Keratinocyte (primary cell): Measurements from ENCODE around the gene LHX4.

Source experiments
- EZH2 ChIP-seq: IDR thresholded peaks from one replicate; pipeline ENCODE4 v1.6.1; 2012; ENCODE audit warnings: inconsistent platforms, mild to moderate bottlenecking, low read length, moderate library complexity
- TF ChIP-seq, protein P1 (sequence below), 3 experiments: IDR thresholded peaks in 1 of 3; conservative IDR thresholded peaks in 1 of 3; optimal IDR thresholded peaks in 1 of 3; 2 replicates in 2 of 3; 3 replicates in 1 of 3; pipeline versions ENCODE3 to v1.5.1; 2011; ENCODE audit warnings: low read length in 3 of 3, mild to moderate bottlenecking in 3 of 3, moderate library complexity in 2 of 3, control low read depth in 1 of 3, inconsistent platforms in 1 of 3; ENCODE audit not compliant: insufficient read depth in 2 of 3; ENCODE audit errors: extremely low read depth in 1 of 3

DNA sequence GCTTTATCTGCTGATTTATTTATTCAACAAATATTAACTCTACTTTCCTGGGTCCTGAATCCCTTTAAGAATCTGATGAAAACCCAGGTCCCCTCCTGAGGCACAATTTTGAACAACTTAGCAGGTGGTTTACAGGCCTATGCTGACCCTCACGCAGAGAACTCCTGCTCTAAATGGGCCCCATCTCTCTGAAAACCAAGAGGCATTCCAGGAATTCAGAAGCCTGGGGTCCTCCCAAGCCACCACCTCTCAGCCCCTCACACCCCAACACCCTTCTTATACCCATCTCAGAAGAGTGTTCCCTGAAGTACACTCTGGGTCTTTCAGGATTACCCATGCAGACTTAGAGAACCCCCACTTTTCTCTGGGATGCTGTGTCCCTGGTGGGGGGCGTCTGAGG, 34.5 kb downstream of the LHX4 start:
- TF ChIP-seq, protein P1, sequence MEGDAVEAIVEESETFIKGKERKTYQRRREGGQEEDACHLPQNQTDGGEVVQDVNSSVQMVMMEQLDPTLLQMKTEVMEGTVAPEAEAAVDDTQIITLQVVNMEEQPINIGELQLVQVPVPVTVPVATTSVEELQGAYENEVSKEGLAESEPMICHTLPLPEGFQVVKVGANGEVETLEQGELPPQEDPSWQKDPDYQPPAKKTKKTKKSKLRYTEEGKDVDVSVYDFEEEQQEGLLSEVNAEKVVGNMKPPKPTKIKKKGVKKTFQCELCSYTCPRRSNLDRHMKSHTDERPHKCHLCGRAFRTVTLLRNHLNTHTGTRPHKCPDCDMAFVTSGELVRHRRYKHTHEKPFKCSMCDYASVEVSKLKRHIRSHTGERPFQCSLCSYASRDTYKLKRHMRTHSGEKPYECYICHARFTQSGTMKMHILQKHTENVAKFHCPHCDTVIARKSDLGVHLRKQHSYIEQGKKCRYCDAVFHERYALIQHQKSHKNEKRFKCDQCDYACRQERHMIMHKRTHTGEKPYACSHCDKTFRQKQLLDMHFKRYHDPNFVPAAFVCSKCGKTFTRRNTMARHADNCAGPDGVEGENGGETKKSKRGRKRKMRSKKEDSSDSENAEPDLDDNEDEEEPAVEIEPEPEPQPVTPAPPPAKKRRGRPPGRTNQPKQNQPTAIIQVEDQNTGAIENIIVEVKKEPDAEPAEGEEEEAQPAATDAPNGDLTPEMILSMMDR (optimal IDR thresholded peaks at IDR 0.05 in 1 of 3, IDR thresholded peaks at IDR 0.05 in 1 of 3, conservative IDR thresholded peaks at IDR 0.05 in 1 of 3; ENCODE audit: extremely low read depth in 1 of 3, insufficient read depth in 2 of 3, low read length in 3 of 3), result no peak
- no peak for TF ChIP-seq EZH2
